A549 treated with ZK216348 at 1 μM for 4 hours (cell line): Measurements from ENCODE around the gene LCE1D. TPM values are rescaled to one million over a fixed set of nuclear protein-coding genes. Genes with fewer than 3 reads are reported as not detected.

Experiments used
- total RNA-seq: library from RNA; stranded (reverse); fragments of 200-300 nt; extraction: Qiagen RNA extraction; gene quantifications from 5 replicates; pipeline ENCODE4 v1.2.3, GENCODE V29; 2022; ENCODE audit warnings: low read depth

LCE1D gene, protein sequence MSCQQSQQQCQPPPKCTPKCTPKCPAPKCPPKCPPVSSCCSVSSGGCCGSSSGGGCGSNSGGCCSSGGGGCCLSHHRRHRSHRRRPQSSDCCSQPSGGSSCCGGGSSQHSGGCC
- total RNA-seq, result not detected in 5 replicates

DNA sequence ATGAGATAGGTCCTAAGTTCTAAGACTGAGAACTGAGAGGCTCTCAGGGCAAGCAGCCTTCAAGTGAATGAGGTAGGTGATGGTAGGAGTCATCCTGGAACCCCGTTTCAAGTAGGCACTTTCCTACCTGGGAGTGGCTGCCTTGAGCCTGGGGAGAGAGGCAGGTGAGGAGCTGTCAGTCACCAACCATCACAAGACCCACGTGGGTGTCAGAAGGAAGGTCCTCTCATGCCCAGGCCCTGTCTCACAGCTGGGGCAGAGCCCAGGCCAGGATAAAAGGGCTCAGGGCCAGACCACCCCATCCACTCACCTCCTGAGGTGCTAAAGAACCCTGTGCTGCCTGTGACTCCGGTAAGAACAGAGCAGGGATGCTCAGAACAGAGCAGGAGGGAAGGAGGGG, at the start of gene LCE1D:
TSS of gene LCE1D (plus strand) at position 301 of the 400 bp plus-strand sequence. CDS start 1,074 bp downstream, outside the sequence.

DNA sequence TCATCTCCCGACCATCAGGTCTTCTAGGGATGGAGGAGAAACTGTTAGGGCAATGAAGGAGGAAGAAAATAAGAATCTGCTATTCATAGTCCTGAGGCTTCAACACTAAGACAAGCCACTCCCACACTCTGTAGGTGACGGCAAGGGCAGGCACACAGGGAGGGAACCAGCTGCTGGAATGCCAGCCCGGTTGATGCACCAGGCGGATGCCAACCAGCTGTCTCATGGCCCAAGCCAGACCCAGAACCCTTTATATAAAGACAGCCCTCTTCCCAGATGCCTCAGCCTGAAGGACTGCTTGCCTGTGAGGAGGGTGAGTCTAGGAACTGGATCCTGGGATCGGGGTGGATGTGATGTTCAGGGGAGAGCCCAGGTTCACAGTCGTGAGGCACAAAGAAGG, 38.8 kb upstream of the LCE1D start, which contains the start of gene KPRP:
TSS of gene KPRP (plus strand) at position 279 of the 400 bp plus-strand sequence. CDS start 1,564 bp downstream, outside the sequence.

DNA sequence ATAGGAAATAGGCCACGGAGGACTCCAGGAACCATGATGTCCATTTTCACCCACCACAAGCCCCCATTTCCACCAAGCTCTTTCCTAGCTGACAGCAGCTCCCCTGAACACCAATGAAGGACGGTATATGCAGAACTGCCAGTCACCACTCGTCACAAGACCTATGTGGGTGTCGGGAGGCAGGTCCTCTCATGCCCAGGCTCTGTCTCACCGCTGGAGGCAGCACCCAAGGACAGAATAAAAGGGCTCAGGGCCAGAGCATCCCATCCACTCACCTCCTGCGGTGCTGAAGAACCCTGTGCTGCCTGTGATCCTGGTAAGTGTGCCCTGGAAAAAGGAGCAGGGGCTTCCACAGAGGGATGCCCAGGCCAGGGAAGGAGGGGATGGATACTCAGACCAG, 21.6 kb upstream of the LCE1D start, which contains the start of gene LCE1F:
TSS of gene LCE1F (plus strand) at position 266 of the 400 bp plus-strand sequence. CDS start 1,232 bp downstream, outside the sequence.

DNA sequence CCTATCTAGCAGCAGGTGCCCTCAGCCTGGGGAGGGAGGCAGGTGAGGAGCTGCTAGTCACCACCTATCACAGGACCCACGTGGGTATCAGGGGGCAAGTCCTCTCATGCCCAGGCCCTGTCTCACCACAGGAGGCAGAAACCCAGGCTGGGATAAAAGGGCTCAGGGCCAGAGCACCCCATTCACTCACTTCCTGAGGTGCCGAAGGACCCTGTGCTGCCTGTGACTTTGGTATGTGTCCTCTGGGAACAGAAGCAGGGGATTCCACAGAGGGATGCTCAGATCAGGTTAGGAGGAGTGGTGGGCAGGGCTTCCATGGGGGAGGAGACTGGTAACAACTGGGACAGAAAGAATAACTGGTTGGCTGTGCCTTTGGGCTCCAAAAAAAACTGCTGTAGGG, 10.4 kb upstream of the LCE1D start, which contains the start of gene LCE1E:
TSS of gene LCE1E (plus strand) at position 181 of the 400 bp plus-strand sequence. CDS start 1,043 bp downstream, outside the sequence.

DNA sequence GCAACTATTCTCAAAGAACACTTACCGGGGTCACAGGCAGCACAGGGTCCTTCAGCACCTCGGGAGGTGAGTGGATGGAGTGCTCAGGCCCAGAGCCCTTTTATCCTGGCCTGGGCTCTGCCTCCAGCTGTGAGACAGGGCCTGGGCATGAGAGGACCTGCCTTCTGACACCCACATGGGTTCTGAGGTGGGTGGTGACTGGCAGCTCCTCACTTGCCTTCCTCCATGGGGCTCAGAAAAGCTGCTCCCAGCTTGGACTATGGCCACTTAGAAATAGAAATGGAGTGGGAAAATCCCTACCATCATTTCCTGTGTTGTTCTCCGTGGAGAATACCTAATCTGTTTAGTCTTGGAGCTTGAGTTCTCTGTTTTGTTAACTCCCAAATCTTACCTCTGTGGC, 10.1 kb downstream of the LCE1D start, which contains the start of gene LCE1C:
TSS of gene LCE1C (minus strand) at position 76 of the 400 bp plus-strand sequence. CDS start 1,173 bp downstream, outside the sequence.

DNA sequence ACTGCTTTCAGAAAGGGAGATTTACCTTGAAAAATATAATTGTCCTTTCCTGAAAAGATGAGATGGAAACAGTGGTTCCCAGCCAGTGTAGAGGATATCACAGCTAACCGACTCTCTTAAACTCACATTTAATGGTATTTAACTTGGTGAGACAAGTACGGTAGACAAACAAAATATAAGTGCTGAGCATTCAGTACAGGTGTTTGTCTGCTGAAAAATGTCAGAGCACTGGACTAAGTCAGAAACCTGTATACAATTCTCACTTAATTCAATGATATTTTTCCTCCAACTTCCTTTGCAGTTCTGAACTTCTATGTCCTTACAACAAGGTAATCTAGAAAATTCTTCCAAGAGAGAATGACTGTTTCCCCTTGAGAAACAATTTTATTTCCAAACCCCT, 15.2 kb downstream of the LCE1D start, which contains the start of gene LCE1B:
TSS of gene LCE1B (plus strand) at position 301 of the 400 bp plus-strand sequence. CDS start 476 bp downstream, outside the sequence.

DNA sequence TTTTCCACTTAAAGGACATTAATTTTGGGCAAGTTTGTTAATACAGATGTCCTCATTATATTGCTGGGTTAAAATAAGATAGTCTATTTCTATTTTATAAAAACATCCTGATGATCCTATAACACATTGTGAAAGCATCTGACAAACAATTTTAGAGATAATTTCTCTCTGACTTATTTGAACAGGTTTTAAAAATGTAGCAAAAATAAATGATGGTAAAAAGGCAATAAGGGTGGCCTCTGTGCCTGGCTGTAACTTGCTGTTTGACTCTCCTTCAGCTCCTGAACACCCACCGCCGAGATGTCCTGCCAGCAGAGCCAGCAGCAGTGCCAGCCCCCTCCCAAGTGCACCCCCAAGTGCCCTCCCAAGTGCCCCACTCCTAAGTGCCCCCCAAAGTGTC, 30.7 kb downstream of the LCE1D start, which contains the start of gene LCE1A:
TSS of gene LCE1A (plus strand) at position 301 of the 400 bp plus-strand sequence. CDS start at position 301, 0 bp downstream.

DNA sequence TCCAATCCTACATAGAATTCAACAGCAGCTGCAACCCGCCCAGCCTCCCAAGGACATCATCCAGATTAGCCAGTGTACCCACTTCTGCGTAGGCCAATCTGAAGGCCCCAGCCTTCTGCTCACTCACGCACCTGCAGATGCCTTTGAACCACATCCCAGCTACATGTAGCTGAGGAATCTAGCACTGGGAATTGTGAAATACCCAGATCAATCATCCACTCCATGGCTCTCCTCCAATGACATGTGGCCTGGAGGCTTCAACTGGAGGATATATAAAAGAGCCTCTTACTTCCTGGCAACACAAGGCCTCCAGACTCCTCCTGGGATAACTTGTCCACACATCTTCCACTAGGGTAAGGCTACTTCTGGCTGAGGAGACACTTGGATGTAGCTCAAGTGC, 46.0 kb downstream of the LCE1D start, which contains the start of gene LCE6A:
TSS of gene LCE6A (plus strand) at position 301 of the 400 bp plus-strand sequence. CDS start 665 bp downstream, outside the sequence.

Other genes with a start within 250 kb of the LCE1D start
- gene LCE3E, start 229.9 kb upstream of the LCE1D start, total RNA-seq, result 0.27 to 0.31 TPM in 2 of 5 replicates, not detected in the others
- gene LCE3D, start 216.2 kb upstream of the LCE1D start, total RNA-seq, result 0.82 to 1.8 TPM (median 1.3 TPM) in 5 replicates
- not detected in 5 replicates for gene LCE3C, start 196.5 kb upstream of the LCE1D start, total RNA-seq
- not detected in 5 replicates for gene LCE3B, start 182.9 kb upstream of the LCE1D start, total RNA-seq
- not detected in 5 replicates for gene LCE3A, start 173.6 kb upstream of the LCE1D start, total RNA-seq
- not detected in 5 replicates for gene LCE2D, start 133.3 kb upstream of the LCE1D start, total RNA-seq
- not detected in 5 replicates for gene LCE2C, start 121.4 kb upstream of the LCE1D start, total RNA-seq
- not detected in 5 replicates for gene LCE2B, start 110.6 kb upstream of the LCE1D start, total RNA-seq
- gene LCE2A, start 98.4 kb upstream of the LCE1D start, total RNA-seq, result not detected in 5 replicates
- not detected in 5 replicates for gene LCE4A, start 88.6 kb upstream of the LCE1D start, total RNA-seq
- gene KPRP, start 38.7 kb upstream of the LCE1D start, total RNA-seq, result not detected in 5 replicates
- gene LCE1F, start 21.6 kb upstream of the LCE1D start, total RNA-seq, result not detected in 5 replicates
- not detected in 5 replicates for gene LCE1E, start 10.5 kb upstream of the LCE1D start, total RNA-seq
- not detected in 5 replicates for gene LCE1C, start 9.9 kb downstream of the LCE1D start, total RNA-seq
- gene LCE1B, start 15.2 kb downstream of the LCE1D start, total RNA-seq, result not detected in 5 replicates
- not detected in 5 replicates for gene LCE1A, start 30.8 kb downstream of the LCE1D start, total RNA-seq
- not detected in 5 replicates for gene LCE6A, start 46.1 kb downstream of the LCE1D start, total RNA-seq
- not detected in 5 replicates for gene LCE7A, start 63.3 kb downstream of the LCE1D start, total RNA-seq
- not detected in 5 replicates for gene SMCP, start 81.6 kb downstream of the LCE1D start, total RNA-seq
- gene IVL, start 111.8 kb downstream of the LCE1D start, total RNA-seq, result 0.15 TPM in 1 of 5 replicates, not detected in the others
- not detected in 5 replicates for gene SPRR5, start 150.5 kb downstream of the LCE1D start, total RNA-seq
- not detected in 5 replicates for gene SPRR4, start 173.9 kb downstream of the LCE1D start, total RNA-seq
- not detected in 5 replicates for gene SPRR1A, start 187.4 kb downstream of the LCE1D start, total RNA-seq
- not detected in 5 replicates for gene SPRR3, start 205.0 kb downstream of the LCE1D start, total RNA-seq
- not detected in 5 replicates for gene SPRR1B, start 234.5 kb downstream of the LCE1D start, total RNA-seq
- gene SPRR2D, start 244.4 kb downstream of the LCE1D start, total RNA-seq, result not detected in 5 replicates